Naive B cell (primary cell): ENCODE measurements around the gene RSPH1. TPM values are rescaled to one million over a fixed set of nuclear protein-coding genes. Genes with fewer than 3 reads are reported as not detected.

Source experiments
- ATAC-seq, 2 donors: fragments of 150-1000 bp; cut with Tn5 transposase; 2 replicates each; pipeline ENCODE4 v1.10.0; 2021; ENCODE audit warnings: low read depth in 2 of 2, mild to moderate bottlenecking in 2 of 2, moderate library complexity in 2 of 2
- DNase-seq: peaks from one replicate; pipeline ENCODE4 v3.0.0; 2022
- H3K27ac Mint-ChIP-seq, 6 donors: one replicate each; pipeline ENCODE4 v1.8.0; 2020 to 2022; ENCODE audit warnings: mild to moderate bottlenecking in 6 of 6, mixed read lengths in 6 of 6, moderate library complexity in 5 of 6, inconsistent platforms in 2 of 6
- H3K27me3 Mint-ChIP-seq, 3 donors: one replicate each; pipeline ENCODE4 v1.8.0; 2021 to 2022; ENCODE audit warnings: mixed read lengths in 3 of 3, mild to moderate bottlenecking in 1 of 3
- H3K36me3 Mint-ChIP-seq, 2 donors: one replicate each; pipeline ENCODE4 v1.8.0; 2020 to 2022; ENCODE audit warnings: mixed read lengths in 2 of 2, inconsistent platforms in 1 of 2, mild to moderate bottlenecking in 1 of 2
- H3K4me1 Mint-ChIP-seq, 3 donors: one replicate each; pipeline ENCODE4 v1.8.0; 2020 to 2022; ENCODE audit warnings: mixed read lengths in 3 of 3, inconsistent platforms in 1 of 3, mild to moderate bottlenecking in 1 of 3, moderate library complexity in 1 of 3
- H3K4me3 Mint-ChIP-seq, 8 donors: one replicate each; pipeline ENCODE4 v1.8.0; 2020 to 2022; ENCODE audit warnings: mild to moderate bottlenecking in 8 of 8, mixed read lengths in 8 of 8, moderate library complexity in 8 of 8, inconsistent platforms in 2 of 8
- H3K9me3 Mint-ChIP-seq, 7 donors: one replicate each; pipeline ENCODE4 v1.8.0; 2020 to 2022; ENCODE audit warnings: mixed read lengths in 7 of 7, mild to moderate bottlenecking in 5 of 7, inconsistent platforms in 2 of 7, moderate library complexity in 1 of 7
- polyA plus RNA-seq, 6 donors: library from polyadenylated mRNA; unstranded; fragments of 300-500 nt; fragmentation: Illumina TruSeq; gene quantifications; one replicate each; pipeline ENCODE4 v1.2.3, GENCODE V29; 2021; ENCODE audit warnings: low read depth in 6 of 6

RSPH1 gene
- polyA plus RNA-seq, 6 donors from 2014 or later: not detected

- H3K4me3 Mint-ChIP-seq: peak overlapping the region in 5 of 8 donors; percentile 1 to 82 (median 40)
- ATAC-seq: no peak
Measured at GRCh38 chr21:42425591-42425990, 70.4 kb downstream of the RSPH1 start.

GRCh38 chr21:42424914-42425541 is 71.0 kb downstream of the RSPH1 start:
- Mint-ChIP-seq H3K36me3 (no peaks in the 10 kb centered on the region), H3K4me1 (peaks cover 14 to 22% (median 19%) of the 10 kb centered on the region in 3 donors), H3K27me3 (peaks cover 44 to 61% (median 52%) of the 10 kb centered on the region in 3 donors), H3K4me3 (peak overlapping the region in 6 of 8 donors; percentile 4 to 82 (median 57)), H3K27ac (peak overlapping the region in 5 of 6 donors; percentile 4 to 71 (median 25)), H3K9me3 (peaks cover 0 to 19% (median 7%) of the 10 kb centered on the region in 7 donors)
- peak; percentile 37 for DNase-seq
- peak; percentile 85 to 87 for ATAC-seq

More at GRCh38 chr21:42425591-42425990, 70.4 kb downstream of the RSPH1 start:
- Mint-ChIP-seq H3K4me1 (peaks cover 14 to 22% (median 19%) of the 10 kb centered on the region in 3 donors), H3K36me3 (no peaks in the 10 kb centered on the region), H3K27me3 (peaks cover 40 to 61% (median 46%) of the 10 kb centered on the region in 3 donors), H3K9me3 (peaks cover 0 to 15% (median 7%) of the 10 kb centered on the region in 7 donors), H3K27ac (peak overlapping the region in 4 of 6 donors; percentile 0 to 86 (median 32))
- no peak for DNase-seq

- H3K27ac Mint-ChIP-seq: no peak overlapping the region
- peaks cover 14 to 22% (median 19%) of the 10 kb centered on the region in 3 donors for H3K4me1 Mint-ChIP-seq
- no peaks in the 10 kb centered on the region for H3K36me3 Mint-ChIP-seq
- ATAC-seq (no peak), DNase-seq (no peak)
- peaks cover 43 to 54% (median 52%) of the 10 kb centered on the region in 3 donors for H3K27me3 Mint-ChIP-seq
- peak overlapping the region in 2 of 8 donors; percentile 7 to 48 for H3K4me3 Mint-ChIP-seq
- H3K9me3 Mint-ChIP-seq: peaks cover 0 to 19% (median 7%) of the 10 kb centered on the region in 7 donors
Measured at GRCh38 chr21:42423685-42424084, 72.3 kb downstream of the RSPH1 start.

GRCh38 chr21:42423197-42423675 is 72.8 kb downstream of the RSPH1 start:
- peak overlapping the region in 1 of 8 donors; percentile 48 for H3K4me3 Mint-ChIP-seq
- H3K36me3 Mint-ChIP-seq: no peaks in the 10 kb centered on the region
- H3K9me3 Mint-ChIP-seq: peaks cover 0 to 19% (median 7%) of the 10 kb centered on the region in 7 donors
- DNase-seq: no peak
- peaks cover 14 to 22% (median 19%) of the 10 kb centered on the region in 3 donors for H3K4me1 Mint-ChIP-seq
- no peak overlapping the region for H3K27ac Mint-ChIP-seq
- no peak for ATAC-seq
- peaks cover 45 to 53% (median 52%) of the 10 kb centered on the region in 3 donors for H3K27me3 Mint-ChIP-seq

Other genes starting within 250 kb of the RSPH1 start
- not detected for gene TFF3, start 180.8 kb downstream of the RSPH1 start, polyA plus RNA-seq
- not detected for gene TFF2, start 145.2 kb downstream of the RSPH1 start, polyA plus RNA-seq
- not detected for gene TFF1, start 129.7 kb downstream of the RSPH1 start, polyA plus RNA-seq
- gene TMPRSS3, start 100.2 kb downstream of the RSPH1 start, polyA plus RNA-seq: not detected
- gene UBASH3A, start 92.3 kb downstream of the RSPH1 start, polyA plus RNA-seq: under 1 TPM in 2 of 6 donors, not detected in 4; 0.16 to 0.32 TPM
- 10 to 100 TPM in 4 of 6 donors, 1 to 10 TPM in 2; 4.9 to 15.7 (median 11.2) TPM for gene SLC37A1, start 17.6 kb upstream of the RSPH1 start, polyA plus RNA-seq
- gene PDE9A, start 157.4 kb upstream of the RSPH1 start, polyA plus RNA-seq: 1 to 10 TPM in 2 of 6 donors, under 1 TPM in 3, not detected in 1; 0.26 to 1.5 (median 0.79) TPM